ENCODE data around the gene NDRG3.
"Not testable (repeated sequence)": the region's sequence is repeated elsewhere in the genome, so short reads cannot be mapped to it uniquely, and the experiment has no call there.

The NDRG3 gene

DNA sequence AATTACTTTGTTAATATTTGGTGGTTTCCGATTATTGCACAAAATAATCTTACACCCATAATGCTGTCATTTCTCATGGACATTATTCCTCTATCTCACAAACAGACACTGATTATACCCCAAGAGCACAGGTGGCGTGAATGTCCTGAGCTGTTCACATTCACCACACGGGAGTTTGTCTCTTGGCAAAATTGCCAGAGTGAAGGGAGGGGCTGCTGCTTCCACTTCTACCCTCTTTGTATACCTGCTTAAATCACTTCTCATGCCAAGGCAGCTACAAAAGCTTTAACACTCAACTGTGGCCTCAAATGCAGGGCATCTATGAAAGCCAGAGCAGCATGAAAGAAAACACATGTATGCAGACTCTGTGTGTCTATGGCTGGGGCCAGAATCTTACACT is 58.0 kb downstream of the NDRG3 start:
- peaks cover 8% of the 10 kb centered on the region for H3K36me3 ChIP-seq (ENCODE audit: control insufficient read depth, low read depth, low read length)
- no peak overlapping the region for H3K4me3 ChIP-seq (ENCODE audit: low read length)
- H3K27ac ChIP-seq (ENCODE audit: low read length): no peak overlapping the region
- H3K9me3 ChIP-seq (ENCODE audit: control insufficient read depth, low read depth, low read length): no peaks in the 10 kb centered on the region
- no peaks in the 10 kb centered on the region for H3K27me3 ChIP-seq (ENCODE audit: control insufficient read depth, insufficient read depth, low read length)
- no peak overlapping the region for H3K9ac ChIP-seq (ENCODE audit: low read length)
- no peaks in the 10 kb centered on the region for H3K4me1 ChIP-seq (ENCODE audit: control insufficient read depth, low read depth, low read length)

DNA sequence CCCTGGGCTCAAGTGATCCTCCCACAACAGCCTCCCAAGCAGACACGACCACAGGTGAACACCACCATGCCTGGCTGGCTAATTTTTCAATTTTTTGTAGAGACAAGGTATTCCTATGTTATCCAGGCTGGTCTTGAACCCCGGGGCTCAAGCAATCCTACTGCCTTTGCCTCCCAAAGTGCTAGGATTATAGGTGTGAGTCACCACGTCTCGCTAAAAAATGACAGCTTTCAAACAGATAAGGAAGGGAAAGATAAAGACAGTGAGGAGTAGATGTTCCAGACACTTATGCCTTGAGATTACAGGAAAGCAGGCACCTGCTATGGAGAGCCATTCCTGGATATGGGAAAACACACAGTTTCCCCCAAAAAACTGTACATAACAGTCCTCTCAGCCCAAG is 58.9 kb downstream of the NDRG3 start:
- H3K27me3 ChIP-seq (ENCODE audit: control insufficient read depth, insufficient read depth, low read length): no peaks in the 10 kb centered on the region
- H3K9ac ChIP-seq (ENCODE audit: low read length): no peak overlapping the region
- H3K4me3 ChIP-seq (ENCODE audit: low read length): no peak overlapping the region
- H3K36me3 ChIP-seq (ENCODE audit: control insufficient read depth, low read depth, low read length): peaks cover 8% of the 10 kb centered on the region
- no peaks in the 10 kb centered on the region for H3K4me1 ChIP-seq (ENCODE audit: control insufficient read depth, low read depth, low read length)
- H3K9me3 ChIP-seq (ENCODE audit: control insufficient read depth, low read depth, low read length): no peaks in the 10 kb centered on the region
- H3K27ac ChIP-seq (ENCODE audit: low read length): no peak overlapping the region

- no peak overlapping the region for H3K9ac ChIP-seq (ENCODE audit: low read length)
Measured at GRCh38 chr20:36686504-36686903, 59.4 kb downstream of the NDRG3 start.

DNA sequence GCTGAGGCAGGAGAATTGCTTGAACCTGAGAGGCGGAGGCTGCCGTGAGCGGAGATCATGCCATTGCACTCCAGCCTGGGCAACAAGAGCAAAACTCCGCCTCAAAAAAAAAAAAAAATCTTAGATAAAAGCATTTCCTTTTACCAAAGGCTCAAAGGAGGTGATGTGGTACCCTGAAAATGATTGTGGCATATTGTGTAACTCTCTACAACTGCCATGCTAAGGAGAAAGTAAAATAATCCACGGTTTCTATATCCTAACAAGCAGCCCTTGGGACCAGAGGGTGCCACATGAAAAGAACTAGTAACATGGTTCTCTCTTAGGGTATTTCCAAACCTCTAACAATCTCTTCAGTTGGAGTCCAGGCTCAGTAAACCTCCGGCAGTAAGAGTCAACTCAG is 61.1 kb downstream of the NDRG3 start:
- peaks cover 11% of the 10 kb centered on the region for H3K36me3 ChIP-seq (ENCODE audit: control insufficient read depth, low read depth, low read length)
- H3K4me1 ChIP-seq (ENCODE audit: control insufficient read depth, low read depth, low read length): no peaks in the 10 kb centered on the region
- H3K4me3 ChIP-seq (ENCODE audit: low read length): no peak overlapping the region
- no peaks in the 10 kb centered on the region for H3K9me3 ChIP-seq (ENCODE audit: control insufficient read depth, low read depth, low read length)
- H3K27ac ChIP-seq (ENCODE audit: low read length): no peak overlapping the region
- H3K9ac ChIP-seq (ENCODE audit: low read length): no peak overlapping the region
- no peaks in the 10 kb centered on the region for H3K27me3 ChIP-seq (ENCODE audit: control insufficient read depth, insufficient read depth, low read length)

More at GRCh38 chr20:36686504-36686903, 59.4 kb downstream of the NDRG3 start:
- Histone ChIP-seq H3K9me3 (ENCODE audit: control insufficient read depth, low read depth, low read length) (no peaks in the 10 kb centered on the region), H3K27ac (ENCODE audit: low read length) (no peak overlapping the region), H3K4me1 (ENCODE audit: control insufficient read depth, low read depth, low read length) (no peaks in the 10 kb centered on the region), H3K27me3 (ENCODE audit: control insufficient read depth, insufficient read depth, low read length) (no peaks in the 10 kb centered on the region), H3K4me3 (ENCODE audit: low read length) (no peak overlapping the region), H3K36me3 (ENCODE audit: control insufficient read depth, low read depth, low read length) (peaks cover 8% of the 10 kb centered on the region)

GRCh38 chr20:36682311-36682710 is 63.6 kb downstream of the NDRG3 start:
- Histone ChIP-seq H3K27ac (ENCODE audit: low read length) (no peak overlapping the region), H3K36me3 (ENCODE audit: control insufficient read depth, low read depth, low read length) (peaks cover 4% of the 10 kb centered on the region), H3K27me3 (ENCODE audit: control insufficient read depth, insufficient read depth, low read length) (no peaks in the 10 kb centered on the region), H3K4me1 (ENCODE audit: control insufficient read depth, low read depth, low read length) (peaks cover 6% of the 10 kb centered on the region), H3K9me3 (ENCODE audit: control insufficient read depth, low read depth, low read length) (no peaks in the 10 kb centered on the region), H3K9ac (ENCODE audit: low read length) (no peak overlapping the region), H3K4me3 (ENCODE audit: low read length) (no peak overlapping the region)

GRCh38 chr20:36677422-36677771 is 68.5 kb downstream of the NDRG3 start:
- Histone ChIP-seq H3K27ac (ENCODE audit: low read length) (peak overlapping the region; percentile 75), H3K9me3 (ENCODE audit: control insufficient read depth, low read depth, low read length) (no peaks in the 10 kb centered on the region), H3K27me3 (ENCODE audit: control insufficient read depth, insufficient read depth, low read length) (no peaks in the 10 kb centered on the region), H3K4me3 (ENCODE audit: low read length) (peak overlapping the region; percentile 82), H3K36me3 (ENCODE audit: control insufficient read depth, low read depth, low read length) (peaks cover 4% of the 10 kb centered on the region), H3K4me1 (ENCODE audit: control insufficient read depth, low read depth, low read length) (peaks cover 6% of the 10 kb centered on the region), H3K9ac (ENCODE audit: low read length) (peak overlapping the region; percentile 59)

DNA sequence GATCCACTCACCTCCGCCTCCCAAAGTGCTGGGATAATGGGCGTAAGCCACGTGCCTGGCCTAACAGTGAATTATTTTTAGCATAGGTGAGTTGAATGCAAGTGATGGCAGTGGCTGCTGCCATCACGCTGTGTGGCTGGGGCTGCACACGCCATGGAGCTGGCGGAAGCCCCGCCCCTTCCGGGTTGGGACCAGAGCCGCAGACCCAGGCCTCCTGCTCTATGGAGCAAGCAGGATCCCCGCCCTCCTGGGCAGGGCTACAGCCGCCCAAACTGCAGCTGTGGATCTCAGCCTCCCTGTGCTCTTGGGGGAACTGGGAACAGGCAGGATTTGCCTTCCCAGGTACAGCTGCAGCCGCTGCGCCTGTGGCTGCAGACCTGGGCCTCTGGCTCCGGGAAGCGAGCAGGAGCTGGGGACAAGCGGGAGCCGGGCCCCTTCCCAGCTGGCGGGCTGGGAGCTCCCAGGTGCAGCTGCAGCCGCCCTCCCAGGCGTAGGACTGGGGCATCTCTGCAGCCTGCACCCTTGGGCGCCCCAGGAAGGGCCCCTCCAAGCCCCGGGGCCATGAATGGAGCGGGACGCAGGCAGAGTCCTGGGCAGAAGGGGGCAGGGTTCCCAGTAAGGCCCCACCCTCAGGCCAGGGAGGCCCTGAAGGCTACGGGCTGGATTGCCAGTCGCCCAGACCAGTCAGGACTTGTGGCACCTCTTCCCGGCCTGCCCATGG is 69.0 kb downstream of the NDRG3 start:
- Histone ChIP-seq H3K36me3 (ENCODE audit: control insufficient read depth, low read depth, low read length) (peaks cover 4% of the 10 kb centered on the region), H3K4me1 (ENCODE audit: control insufficient read depth, low read depth, low read length) (peaks cover 6% of the 10 kb centered on the region), H3K27ac (ENCODE audit: low read length) (peak overlapping the region; percentile 70), H3K27me3 (ENCODE audit: control insufficient read depth, insufficient read depth, low read length) (no peaks in the 10 kb centered on the region), H3K4me3 (ENCODE audit: low read length) (peak overlapping the region; percentile 82), H3K9me3 (ENCODE audit: control insufficient read depth, low read depth, low read length) (no peaks in the 10 kb centered on the region), H3K9ac (ENCODE audit: low read length) (peak overlapping the region; percentile 78)

DNA sequence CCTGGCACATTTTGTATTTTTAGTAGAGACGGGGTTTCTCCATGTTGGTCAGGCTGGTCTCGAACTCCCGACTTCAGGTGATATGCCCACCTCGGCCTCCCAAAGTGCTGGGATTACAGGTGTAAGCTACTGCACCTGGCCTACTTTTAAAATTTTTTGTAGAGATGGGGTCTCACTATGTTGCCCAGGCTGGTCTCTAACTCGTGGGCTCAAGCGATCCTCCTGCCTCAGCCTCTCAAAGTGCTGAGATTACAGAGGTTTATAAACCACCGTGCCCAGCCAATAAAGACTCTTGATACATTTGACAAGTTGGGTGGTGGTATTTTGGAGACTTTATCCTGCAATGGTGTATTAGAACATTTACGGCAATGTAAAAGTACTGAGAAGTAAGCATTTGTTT is 70.3 kb downstream of the NDRG3 start:
- H3K4me3 ChIP-seq (ENCODE audit: low read length); H3K36me3 ChIP-seq (ENCODE audit: control insufficient read depth, low read depth, low read length); H3K9ac ChIP-seq (ENCODE audit: low read length): not testable (repeated sequence)

GRCh38 chr20:36672991-36673390 is 72.9 kb downstream of the NDRG3 start:
- H3K36me3 ChIP-seq (ENCODE audit: control insufficient read depth, low read depth, low read length): peaks cover 4% of the 10 kb centered on the region

More for the DNA sequence above, 70.3 kb downstream of the NDRG3 start:
- H3K27ac ChIP-seq (ENCODE audit: low read length); H3K27me3 ChIP-seq (ENCODE audit: control insufficient read depth, insufficient read depth, low read length); H3K4me1 ChIP-seq (ENCODE audit: control insufficient read depth, low read depth, low read length); H3K9me3 ChIP-seq (ENCODE audit: control insufficient read depth, low read depth, low read length): not testable (repeated sequence)

GRCh38 chr20:36670665-36671357 is 75.1 kb downstream of the NDRG3 start:
- H3K27me3 ChIP-seq (ENCODE audit: control insufficient read depth, insufficient read depth, low read length): no peaks in the 10 kb centered on the region
- H3K9ac ChIP-seq (ENCODE audit: low read length): no peak overlapping the region

More at GRCh38 chr20:36672991-36673390, 72.9 kb downstream of the NDRG3 start:
- no peak overlapping the region for H3K9ac ChIP-seq (ENCODE audit: low read length)
- H3K4me1 ChIP-seq (ENCODE audit: control insufficient read depth, low read depth, low read length): peaks cover 6% of the 10 kb centered on the region
- H3K27me3 ChIP-seq (ENCODE audit: control insufficient read depth, insufficient read depth, low read length): no peaks in the 10 kb centered on the region
- no peak overlapping the region for H3K4me3 ChIP-seq (ENCODE audit: low read length)
- no peaks in the 10 kb centered on the region for H3K9me3 ChIP-seq (ENCODE audit: control insufficient read depth, low read depth, low read length)
- no peak overlapping the region for H3K27ac ChIP-seq (ENCODE audit: low read length)

GRCh38 chr20:36666181-36666740 is 79.6 kb downstream of the NDRG3 start:
- no peak overlapping the region for H3K27ac ChIP-seq (ENCODE audit: low read length)
- H3K9ac ChIP-seq (ENCODE audit: low read length): no peak overlapping the region
- H3K9me3 ChIP-seq (ENCODE audit: control insufficient read depth, low read depth, low read length): no peaks in the 10 kb centered on the region
- H3K4me1 ChIP-seq (ENCODE audit: control insufficient read depth, low read depth, low read length): no peaks in the 10 kb centered on the region
- H3K27me3 ChIP-seq (ENCODE audit: control insufficient read depth, insufficient read depth, low read length): no peaks in the 10 kb centered on the region
- H3K4me3 ChIP-seq (ENCODE audit: low read length): no peak overlapping the region
- H3K36me3 ChIP-seq (ENCODE audit: control insufficient read depth, low read depth, low read length): peaks cover 10% of the 10 kb centered on the region

More at GRCh38 chr20:36670665-36671357, 75.1 kb downstream of the NDRG3 start:
- Histone ChIP-seq H3K4me1 (ENCODE audit: control insufficient read depth, low read depth, low read length) (no peaks in the 10 kb centered on the region), H3K9me3 (ENCODE audit: control insufficient read depth, low read depth, low read length) (no peaks in the 10 kb centered on the region), H3K4me3 (ENCODE audit: low read length) (no peak overlapping the region), H3K36me3 (ENCODE audit: control insufficient read depth, low read depth, low read length) (peaks cover 4% of the 10 kb centered on the region), H3K27ac (ENCODE audit: low read length) (no peak overlapping the region)

Data from iPS-18a (cell line).